H1 (cell line): ENCODE results near the gene HTR1B. TPM values are rescaled to one million over a fixed set of nuclear protein-coding genes. Genes with fewer than 3 reads are reported as not detected.

ENCODE experiments used
- CHD1 ChIP-seq: IDR thresholded peaks from 2 replicates; pipeline ENCODE4 v1.6.1; 2012; ENCODE audit warnings: low read depth, low read length, improper control_type of control experiment
- CTBP2 ChIP-seq: IDR thresholded peaks from 2 replicates; pipeline ENCODE4 v1.7.0; 2011; ENCODE audit warnings: borderline replicate concordance, mild to moderate bottlenecking, moderate library complexity, mixed read lengths, low read length; ENCODE audit not compliant: insufficient read depth, insufficient read length
- EP300 ChIP-seq, 2 experiments: IDR thresholded peaks; 1 replicate in 1 of 2; 2 replicates in 1 of 2; pipeline ENCODE4 v1.6.1; 2011 to 2012; ENCODE audit warnings: low read depth in 2 of 2, low read length in 2 of 2, mild to moderate bottlenecking in 2 of 2, borderline replicate concordance in 1 of 2, inconsistent platforms in 1 of 2, moderate library complexity in 1 of 2
- FOSL1 ChIP-seq: IDR thresholded peaks from 2 replicates; pipeline ENCODE4 v1.6.1; 2011; ENCODE audit warnings: mild to moderate bottlenecking, low read depth, low read length, moderate library complexity; ENCODE audit not compliant: insufficient read depth
- GTF2F1 ChIP-seq: IDR thresholded peaks from 2 replicates; pipeline ENCODE4 v1.6.1; 2012; ENCODE audit warnings: low read depth, low read length, improper control_type of control experiment, borderline replicate concordance
- HDAC6 ChIP-seq: IDR thresholded peaks from one replicate; pipeline ENCODE4 v1.7.1; 2012; ENCODE audit warnings: low read depth, mild to moderate bottlenecking, inconsistent platforms, low read length, moderate library complexity
- POLR2AphosphoS5 ChIP-seq: IDR thresholded peaks from 2 replicates; pipeline ENCODE4 v1.6.1; 2011; ENCODE audit warnings: low read depth, low read length
- RAD21 ChIP-seq, 2 experiments: IDR thresholded peaks in 1 of 2; conservative IDR thresholded peaks in 1 of 2; 2 replicates each; pipeline ENCODE4 v1.6.1; 2011; ENCODE audit warnings: low read depth in 2 of 2, low read length in 2 of 2, improper control_type of control experiment in 1 of 2, inconsistent platforms in 1 of 2, mild to moderate bottlenecking in 1 of 2, moderate library complexity in 1 of 2
- SRF ChIP-seq: IDR thresholded peaks from 2 replicates; pipeline ENCODE4 v1.6.1; 2011; ENCODE audit warnings: mild to moderate bottlenecking, low read depth, low read length, moderate library complexity
- YY1 ChIP-seq: IDR thresholded peaks from 2 replicates; pipeline ENCODE4 v1.6.1; 2011; ENCODE audit warnings: low read depth, mild to moderate bottlenecking, low read length
- polyA plus RNA-seq, 7 experiments: library from polyadenylated mRNA; depleted of rRNA in 3 of 7; stranded (reverse) in 5 of 7; unstranded in 2 of 7; fragments of >200 nt in 5 of 7; fragments of 200-250 nt in 2 of 7; gene quantifications; 1 replicate in 5 of 7; 2 replicates in 1 of 7; 4 replicates in 1 of 7; pipeline versions ENCODE4 v1.2.1 to v1.2.3, GENCODE V29; 2011 to 2013; ENCODE audit warnings: missing spikeins in 2 of 7, mixed read lengths in 2 of 7
- total RNA-seq: library from RNA; stranded (reverse); fragmentation: NEBNext Ultra II Directional; extraction: Animal tissue kit (Norgen Biotek cat#: 25700); gene quantifications from 2 replicates; pipeline ENCODE4 v1.2.1, GENCODE V29; 2021
- TF ChIP-seq, protein P1 (sequence below): IDR thresholded peaks from 2 replicates; pipeline ENCODE4 v1.6.1; 2011; ENCODE audit warnings: low read length, improper control_type of control experiment

Gene HTR1B
- total and polyA plus RNA-seq, 2 of the 8 experiments (the other 6 are each of a cell fraction or from before 2014, with no cell fraction given) = 1.1 to 1.4 TPM

DNA sequence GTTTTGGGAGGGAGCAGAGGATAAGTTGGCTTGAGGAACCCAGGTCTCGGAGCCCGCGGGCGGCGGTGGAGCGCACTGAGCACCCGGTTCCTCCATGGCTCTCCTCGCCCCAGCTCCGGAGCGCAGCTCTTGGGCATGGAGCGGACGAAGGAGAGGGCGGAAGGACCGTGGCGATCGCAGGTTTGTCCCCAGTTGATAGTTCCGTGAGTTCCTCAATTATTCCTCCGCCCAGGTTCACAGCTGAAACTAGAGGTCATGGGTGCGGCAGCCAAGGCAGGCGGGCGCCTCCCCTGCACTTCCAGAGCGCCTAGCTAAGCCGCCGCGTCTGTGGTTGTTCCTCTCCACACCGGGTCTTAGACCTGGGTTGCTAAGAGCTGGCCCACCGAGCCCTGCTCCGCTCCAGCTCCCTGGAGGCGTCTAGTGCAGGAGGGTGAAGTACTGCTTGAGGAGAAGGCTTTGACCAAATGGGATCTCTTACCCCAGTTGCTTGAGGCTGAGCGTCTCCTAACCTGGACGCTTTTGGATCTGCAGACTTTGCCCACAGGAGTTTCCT lies at the start of gene HTR1B (continued):
- TF ChIP-seq SRF (no peak), CHD1 (no peak), RAD21 (IDR thresholded peaks at IDR 0.05 in 1 of 2, conservative IDR thresholded peaks at IDR 0.05 in 1 of 2; ENCODE audit: low read depth in 2 of 2, low read length in 2 of 2) (no peak), YY1 (peak; percentile 23; the same call in 1 of the 2 replicates), GTF2F1 (no peak), HDAC6 (no peak), CTBP2 (no peak), POLR2AphosphoS5 (no peak), FOSL1 (no peak), EP300 (IDR thresholded peaks at IDR 0.05; ENCODE audit: borderline replicate concordance in 1 of 2, low read depth in 2 of 2, low read length in 2 of 2) (no peak)
- TF ChIP-seq, protein P1, sequence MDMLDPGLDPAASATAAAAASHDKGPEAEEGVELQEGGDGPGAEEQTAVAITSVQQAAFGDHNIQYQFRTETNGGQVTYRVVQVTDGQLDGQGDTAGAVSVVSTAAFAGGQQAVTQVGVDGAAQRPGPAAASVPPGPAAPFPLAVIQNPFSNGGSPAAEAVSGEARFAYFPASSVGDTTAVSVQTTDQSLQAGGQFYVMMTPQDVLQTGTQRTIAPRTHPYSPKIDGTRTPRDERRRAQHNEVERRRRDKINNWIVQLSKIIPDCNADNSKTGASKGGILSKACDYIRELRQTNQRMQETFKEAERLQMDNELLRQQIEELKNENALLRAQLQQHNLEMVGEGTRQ = no peak
